Measurements from ENCODE around the gene ATP2B2. TPM values are rescaled to one million over a fixed set of nuclear protein-coding genes. Genes with fewer than 3 reads are reported as not detected.

ATP2B2 gene
- total RNA-seq, 4 donors from 2014 or later = 0.11 to 0.42 (median 0.15) TPM; not detected in 1

- TF ChIP-seq POLR2A (IDR thresholded peaks at IDR 0.05) (no peak), CTCF (IDR thresholded peaks at IDR 0.05) (no peak)
- no peak for DNase-seq
- no peaks in the 10 kb centered on the region for H3K4me1 ChIP-seq
- 84 to 85% methylated on average over 3 to 4 of the region's 7 CpGs for WGBS, 2 donors
- no peaks in the 10 kb centered on the region for H3K9me3 ChIP-seq
- H3K4me3 ChIP-seq (replicated peaks in 1 of 3) = no peak overlapping the region
- H3K36me3 ChIP-seq = no peaks in the 10 kb centered on the region
- intact Hi-C loops (cut with DNase I) = no loop called here
- H3K27me3 ChIP-seq = no peaks in the 10 kb centered on the region
- H3K27ac ChIP-seq = no peak overlapping the region
These were observed 125.4 kb downstream of the ATP2B2 start for GRCh38 chr3:10379961-10380360.

- intact Hi-C loops (cut with DNase I) = no loop called here
- H3K9me3 ChIP-seq = no peaks in the 10 kb centered on the region
- H3K27ac ChIP-seq = no peak overlapping the region
- H3K36me3 ChIP-seq = no peaks in the 10 kb centered on the region
- WGBS, 2 donors = 74 to 77% methylated on average over 15 of the region's 15 CpGs
- no peaks in the 10 kb centered on the region for H3K4me1 ChIP-seq
- no peaks in the 10 kb centered on the region for H3K27me3 ChIP-seq
- no peak for DNase-seq
- TF ChIP-seq CTCF (IDR thresholded peaks at IDR 0.05) (no peak), POLR2A (IDR thresholded peaks at IDR 0.05) (no peak)
- H3K4me3 ChIP-seq (replicated peaks in 1 of 3) = no peak overlapping the region
These were observed 126.2 kb downstream of the ATP2B2 start for GRCh38 chr3:10379161-10379560.

- 64 to 74% methylated on average over 5 to 7 of the region's 7 CpGs for WGBS, 2 donors
- Histone ChIP-seq H3K4me1 (no peaks in the 10 kb centered on the region), H3K27me3 (no peaks in the 10 kb centered on the region), H3K36me3 (no peaks in the 10 kb centered on the region), H3K9me3 (no peaks in the 10 kb centered on the region), H3K27ac (no peak overlapping the region), H3K4me3 (replicated peaks in 1 of 3) (no peak overlapping the region)
- no peak for TF ChIP-seq POLR2A (IDR thresholded peaks at IDR 0.05)
- TF ChIP-seq CTCF (IDR thresholded peaks at IDR 0.05) = no peak
- intact Hi-C loops (cut with DNase I) = no loop called here
- no peak for DNase-seq
These were observed 126.6 kb downstream of the ATP2B2 start for GRCh38 chr3:10378742-10379141.

DNA sequence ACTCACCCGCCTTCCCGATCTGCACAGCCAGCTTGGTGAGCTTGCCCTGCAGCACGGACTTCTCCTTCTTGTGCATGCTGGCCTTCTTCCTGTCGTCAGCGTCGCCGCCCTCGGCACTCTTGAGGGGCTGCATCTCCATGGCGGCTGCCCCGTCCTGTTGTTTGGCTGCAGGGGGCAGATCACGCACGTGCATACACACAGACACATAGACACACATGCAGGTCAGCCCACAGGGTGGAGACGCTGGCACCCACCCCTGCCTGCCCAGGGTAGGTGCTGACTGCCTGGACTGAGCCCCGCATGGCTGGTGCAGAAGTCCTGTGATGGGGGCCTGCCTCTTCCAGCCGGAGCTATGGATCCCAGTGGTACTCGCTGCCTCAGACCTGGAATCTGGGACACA, 127.1 kb downstream of the ATP2B2 start:
- no peaks in the 10 kb centered on the region for H3K4me1 ChIP-seq
- TF ChIP-seq POLR2A (IDR thresholded peaks at IDR 0.05) (no peak), CTCF (IDR thresholded peaks at IDR 0.05) (no peak)
- H3K27me3 ChIP-seq = no peaks in the 10 kb centered on the region
- intact Hi-C loops (cut with DNase I) = no loop called here
- no peak overlapping the region for H3K27ac ChIP-seq
- H3K9me3 ChIP-seq = no peaks in the 10 kb centered on the region
- no peaks in the 10 kb centered on the region for H3K36me3 ChIP-seq
- H3K4me3 ChIP-seq (replicated peaks in 1 of 3) = no peak overlapping the region
- 70 to 83% methylated on average over 7 to 10 of the region's 16 CpGs for WGBS, 2 donors
- no peak for DNase-seq

GRCh38 chr3:10377148-10377725, 128.1 kb downstream of the ATP2B2 start:
- intact Hi-C loops (cut with DNase I) = no loop called here
- H3K4me1 ChIP-seq = no peaks in the 10 kb centered on the region
- no peaks in the 10 kb centered on the region for H3K36me3 ChIP-seq
- no peak for TF ChIP-seq CTCF (IDR thresholded peaks at IDR 0.05)
- TF ChIP-seq POLR2A (IDR thresholded peaks at IDR 0.05) = no peak
- H3K9me3 ChIP-seq = no peaks in the 10 kb centered on the region
- H3K4me3 ChIP-seq (replicated peaks in 1 of 3) = no peak overlapping the region
- H3K27ac ChIP-seq = no peak overlapping the region
- H3K27me3 ChIP-seq = no peaks in the 10 kb centered on the region
- WGBS, 2 donors = 59 to 75% methylated on average over 12 to 15 of the region's 16 CpGs
- no peak for DNase-seq

Measured in thyroid gland (tissue), 4 donors.